ENCODE measurements around the gene SRR.

SRR gene

DNA sequence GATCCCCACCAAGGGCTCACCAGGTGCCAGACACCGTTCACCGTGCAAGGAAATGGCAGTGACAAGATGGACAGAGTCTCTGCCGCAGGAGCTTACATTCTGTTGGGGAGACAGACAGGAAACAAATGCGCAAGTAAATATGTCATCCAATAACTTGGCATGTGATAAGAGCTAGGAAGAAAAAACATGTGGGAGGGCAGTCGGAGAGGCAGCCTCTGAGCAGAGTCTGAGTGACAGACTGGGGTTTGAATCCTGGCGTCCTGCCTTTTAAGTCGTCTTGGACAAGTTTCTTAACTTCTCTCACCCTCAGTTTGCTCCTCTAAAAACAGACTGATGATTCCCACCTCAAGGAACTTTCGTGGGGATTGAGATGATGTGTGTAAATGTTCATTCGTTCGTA, 40.8 kb downstream of the SRR start:
- peaks cover 7% of the 10 kb centered on the region for H3K36me3 Mint-ChIP-seq (ENCODE audit: low read depth)
- no peak for DNase-seq
- H3K4me1 Mint-ChIP-seq, result peaks cover 12% of the 10 kb centered on the region
- ATAC-seq, result no peak
- H3K27me3 Mint-ChIP-seq, result no peaks in the 10 kb centered on the region
- H3K4me3 Mint-ChIP-seq, result no peak overlapping the region
- no peaks in the 10 kb centered on the region for H3K9me3 Mint-ChIP-seq
- no peak overlapping the region for H3K27ac Mint-ChIP-seq

DNA sequence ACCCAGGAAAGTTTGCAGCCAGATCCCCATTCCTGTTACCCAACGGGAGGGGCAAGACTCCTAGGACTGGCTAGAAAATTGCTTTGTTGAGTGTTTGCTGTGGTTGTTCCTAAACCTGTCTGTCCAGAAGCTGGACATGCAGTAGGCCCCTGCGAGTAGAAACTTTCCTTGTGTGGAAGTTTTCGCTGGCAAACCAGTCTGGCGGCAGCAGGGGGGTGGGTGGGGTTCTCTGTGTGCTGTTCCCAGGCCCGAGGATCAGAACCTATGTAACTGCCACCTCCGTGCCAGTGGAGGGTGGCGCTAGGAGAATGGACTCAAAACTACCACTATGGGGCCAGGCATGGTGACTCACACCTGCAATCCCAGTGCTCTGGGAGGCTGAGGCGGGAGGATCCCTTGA, 42.7 kb downstream of the SRR start:
- ATAC-seq, result no peak

DNA sequence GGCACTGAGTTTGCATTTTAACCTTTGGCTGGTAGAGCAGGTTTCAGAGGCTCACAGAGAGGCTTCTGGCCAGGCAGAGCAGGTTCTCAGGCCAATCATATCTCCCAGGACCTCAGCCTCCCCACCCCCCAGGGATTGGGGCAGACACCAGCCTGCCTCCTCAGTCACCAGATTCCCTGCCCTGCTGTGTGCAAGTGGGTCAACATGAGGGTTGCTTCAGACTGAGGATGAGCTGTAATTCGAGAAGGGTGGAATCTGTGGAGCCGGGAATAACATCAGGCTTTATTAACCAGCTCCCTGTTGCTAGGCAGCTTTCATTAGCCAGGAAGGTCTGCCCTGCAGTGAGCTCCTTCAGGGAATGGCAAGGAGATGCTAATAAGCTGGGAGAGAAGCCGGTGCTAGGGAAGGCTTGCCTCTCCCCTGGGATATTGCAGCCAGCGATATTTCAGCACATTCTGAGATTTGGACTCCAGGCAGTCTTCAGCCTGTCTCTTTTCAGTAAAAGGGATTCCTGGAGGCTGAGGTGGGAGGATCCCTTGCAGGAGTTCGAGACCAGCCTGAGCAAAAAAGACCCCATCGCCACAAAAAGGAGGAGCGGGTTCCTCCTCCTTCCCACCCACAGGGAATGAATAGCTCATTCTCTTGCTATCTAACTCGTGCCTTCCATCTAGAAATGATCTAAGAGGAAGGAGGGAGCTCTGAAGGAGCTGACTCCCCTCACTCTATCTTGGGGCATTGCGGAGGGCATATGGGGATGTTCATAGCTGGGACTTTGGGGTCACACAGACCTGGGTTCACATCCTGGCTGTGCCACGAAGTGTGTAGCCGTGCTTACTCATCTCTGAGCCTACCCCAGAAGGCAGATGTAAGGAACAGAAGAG, 44.3 kb downstream of the SRR start:
- DNase-seq (no peak), ATAC-seq (no peak)
- Mint-ChIP-seq H3K27me3 (no peaks in the 10 kb centered on the region), H3K4me3 (no peak overlapping the region), H3K27ac (no peak overlapping the region), H3K36me3 (ENCODE audit: low read depth) (peaks cover 3% of the 10 kb centered on the region), H3K4me1 (peaks cover 10% of the 10 kb centered on the region), H3K9me3 (no peaks in the 10 kb centered on the region)

More for the DNA sequence above, 42.7 kb downstream of the SRR start:
- Mint-ChIP-seq H3K4me1 (peaks cover 12% of the 10 kb centered on the region), H3K27ac (no peak overlapping the region), H3K9me3 (no peaks in the 10 kb centered on the region), H3K4me3 (no peak overlapping the region), H3K36me3 (ENCODE audit: low read depth) (peaks cover 7% of the 10 kb centered on the region), H3K27me3 (no peaks in the 10 kb centered on the region)
- DNase-seq, result no peak

DNA sequence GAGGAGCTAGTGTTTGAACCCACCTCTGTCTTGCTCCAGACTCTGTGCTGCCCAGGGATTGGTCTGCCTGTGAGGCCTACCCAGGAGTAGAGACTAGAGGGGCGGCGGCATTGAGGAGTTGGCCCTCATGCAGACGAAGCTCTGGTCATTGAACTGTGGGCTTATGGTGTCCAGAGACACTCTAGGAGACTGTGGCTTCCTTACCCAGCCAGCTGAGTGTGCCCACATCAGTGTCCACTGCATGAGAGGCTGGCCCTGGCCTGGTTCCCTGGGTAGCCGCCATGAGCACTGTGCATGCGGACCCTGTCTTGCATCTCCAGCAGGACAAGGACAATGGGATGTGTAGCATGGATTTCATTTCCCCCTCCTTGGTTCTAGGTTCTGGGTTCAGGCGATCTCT, 47.5 kb downstream of the SRR start:
- Mint-ChIP-seq H3K9me3 (no peaks in the 10 kb centered on the region), H3K4me1 (peaks cover 17% of the 10 kb centered on the region), H3K36me3 (ENCODE audit: low read depth) (no peaks in the 10 kb centered on the region), H3K27ac (no peak overlapping the region), H3K27me3 (no peaks in the 10 kb centered on the region), H3K4me3 (no peak overlapping the region)
- DNase-seq (no peak), ATAC-seq (no peak)

- Mint-ChIP-seq H3K27ac (no peak overlapping the region), H3K4me1 (peaks cover 17% of the 10 kb centered on the region), H3K9me3 (no peaks in the 10 kb centered on the region), H3K4me3 (no peak overlapping the region), H3K36me3 (ENCODE audit: low read depth) (no peaks in the 10 kb centered on the region), H3K27me3 (no peaks in the 10 kb centered on the region)
- ATAC-seq (no peak), DNase-seq (no peak)
Observed at GRCh38 chr17:2354311-2354710, 50.6 kb downstream of the SRR start.

DNA sequence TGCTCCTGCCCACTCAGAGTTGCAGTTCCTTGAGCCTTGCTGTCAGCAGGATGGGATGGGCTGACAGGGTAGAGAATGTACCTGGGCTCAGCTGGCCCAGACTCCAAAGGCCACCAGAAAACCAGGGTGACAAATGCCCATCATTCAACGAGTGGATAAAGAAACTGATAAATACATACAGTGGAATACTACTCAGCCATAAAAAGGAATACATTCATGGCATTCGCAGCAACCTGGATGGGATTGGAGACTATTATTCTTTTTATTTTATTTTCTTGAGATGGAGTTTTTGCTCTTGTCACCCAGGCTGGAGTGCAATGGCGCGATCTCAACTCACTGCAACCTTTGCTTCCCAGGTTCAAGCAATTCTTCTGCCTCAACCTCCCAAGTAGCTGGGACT, 53.5 kb downstream of the SRR start:
- Mint-ChIP-seq H3K9me3 (no peaks in the 10 kb centered on the region), H3K27ac (no peak overlapping the region), H3K4me3 (no peak overlapping the region), H3K36me3 (ENCODE audit: low read depth) (no peaks in the 10 kb centered on the region), H3K4me1 (peaks cover 17% of the 10 kb centered on the region), H3K27me3 (no peaks in the 10 kb centered on the region)
- DNase-seq, result no peak
- ATAC-seq, result no peak

DNA sequence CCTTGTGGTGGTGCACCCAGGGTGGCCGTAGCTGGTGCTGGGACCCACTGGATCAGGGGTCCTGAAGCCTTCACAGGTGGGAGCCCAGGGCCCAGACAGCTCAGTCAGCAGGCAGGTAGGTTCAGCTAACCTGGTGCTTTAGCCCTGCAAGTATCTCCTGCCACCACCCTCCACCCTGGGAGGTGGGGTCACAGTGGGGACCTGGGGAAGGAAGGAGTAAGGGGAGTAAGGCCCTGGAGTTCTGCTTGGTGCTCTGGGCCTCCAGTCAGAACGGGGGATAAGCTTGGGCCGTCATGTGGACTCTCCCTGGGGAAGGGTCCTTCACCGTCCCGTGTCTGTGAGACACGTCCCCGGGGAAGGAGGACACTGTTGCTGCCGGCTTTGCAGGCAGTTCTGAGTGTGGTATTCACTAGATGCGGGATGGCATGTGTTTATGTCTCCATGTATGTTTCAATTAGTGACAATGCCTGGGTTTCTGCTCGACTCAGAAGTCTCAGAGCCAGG, 54.2 kb downstream of the SRR start:
- DNase-seq (no peak), ATAC-seq (no peak)
- no peaks in the 10 kb centered on the region for H3K27me3 Mint-ChIP-seq
- H3K4me1 Mint-ChIP-seq, result peaks cover 16% of the 10 kb centered on the region
- no peak overlapping the region for H3K27ac Mint-ChIP-seq
- H3K4me3 Mint-ChIP-seq, result no peak overlapping the region
- peaks cover 2% of the 10 kb centered on the region for H3K36me3 Mint-ChIP-seq (ENCODE audit: low read depth)
- H3K9me3 Mint-ChIP-seq, result no peaks in the 10 kb centered on the region

DNA sequence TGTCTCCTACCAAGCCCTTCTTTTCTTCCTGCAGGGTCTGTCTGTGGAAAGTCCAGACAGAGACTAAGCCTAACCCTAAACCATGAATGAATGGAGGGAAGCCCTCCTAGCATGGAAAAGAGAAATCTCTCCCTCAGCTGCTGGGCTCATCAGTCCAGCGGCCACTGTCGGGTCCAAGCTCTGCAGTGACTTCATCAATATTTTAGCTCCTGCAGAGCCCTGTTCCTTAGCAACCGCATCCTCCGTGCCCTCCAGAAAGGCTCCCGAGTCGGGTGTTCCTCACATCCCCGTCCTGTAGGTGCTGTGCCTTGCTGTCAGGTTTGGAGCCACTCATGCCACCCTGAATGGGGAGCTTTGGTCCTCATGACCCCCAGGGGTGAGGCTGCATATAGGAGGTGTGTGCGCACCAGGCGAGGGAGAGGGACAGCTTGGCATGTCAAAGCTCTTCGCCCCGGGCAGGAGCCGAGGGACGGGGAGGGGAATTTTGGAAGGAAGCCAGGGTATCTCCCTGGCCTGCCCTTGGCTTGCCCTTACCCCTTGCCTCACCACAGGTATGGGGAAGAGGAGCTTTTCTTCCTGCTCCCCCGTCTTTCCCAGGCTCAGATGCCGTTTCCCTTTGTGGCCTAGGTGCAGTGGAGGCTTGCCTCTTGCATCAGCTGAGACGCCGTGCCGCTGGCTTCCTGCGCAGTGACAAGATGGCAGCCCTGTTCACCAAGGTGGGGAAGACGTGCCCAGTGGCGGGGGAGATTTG, 57.4 kb downstream of the SRR start:
- DNase-seq (no peak), ATAC-seq (no peak)
- Mint-ChIP-seq H3K36me3 (ENCODE audit: low read depth) (peaks cover 2% of the 10 kb centered on the region), H3K4me1 (no peaks in the 10 kb centered on the region), H3K9me3 (no peaks in the 10 kb centered on the region), H3K4me3 (no peak overlapping the region), H3K27ac (no peak overlapping the region), H3K27me3 (no peaks in the 10 kb centered on the region)

DNA sequence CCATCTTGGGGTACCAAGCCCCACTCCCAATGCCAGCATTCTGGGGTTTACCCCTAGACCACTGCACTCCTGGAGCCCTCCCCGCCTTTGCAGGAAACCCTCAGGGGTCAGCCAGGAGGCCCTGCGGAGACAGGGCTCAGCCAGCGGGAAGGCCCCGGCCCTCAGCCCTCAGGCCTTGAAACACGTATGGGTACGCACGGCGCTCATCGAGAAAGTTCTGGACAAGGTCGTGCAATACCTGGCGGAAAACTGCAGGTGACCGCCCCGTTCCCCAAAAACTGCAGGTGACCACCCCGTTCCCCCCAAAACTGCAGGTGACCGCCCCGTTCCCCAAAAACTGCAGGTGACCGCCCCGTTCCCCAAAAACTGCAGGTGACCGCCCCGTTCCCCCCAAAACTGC, 58.3 kb downstream of the SRR start:
- H3K27ac Mint-ChIP-seq, result no peak overlapping the region
- ATAC-seq (no peak), DNase-seq (no peak)
- H3K27me3 Mint-ChIP-seq, result no peaks in the 10 kb centered on the region
- H3K4me3 Mint-ChIP-seq, result no peak overlapping the region
- H3K9me3 Mint-ChIP-seq, result no peaks in the 10 kb centered on the region
- H3K4me1 Mint-ChIP-seq, result no peaks in the 10 kb centered on the region
- H3K36me3 Mint-ChIP-seq (ENCODE audit: low read depth), result peaks cover 2% of the 10 kb centered on the region

DNA sequence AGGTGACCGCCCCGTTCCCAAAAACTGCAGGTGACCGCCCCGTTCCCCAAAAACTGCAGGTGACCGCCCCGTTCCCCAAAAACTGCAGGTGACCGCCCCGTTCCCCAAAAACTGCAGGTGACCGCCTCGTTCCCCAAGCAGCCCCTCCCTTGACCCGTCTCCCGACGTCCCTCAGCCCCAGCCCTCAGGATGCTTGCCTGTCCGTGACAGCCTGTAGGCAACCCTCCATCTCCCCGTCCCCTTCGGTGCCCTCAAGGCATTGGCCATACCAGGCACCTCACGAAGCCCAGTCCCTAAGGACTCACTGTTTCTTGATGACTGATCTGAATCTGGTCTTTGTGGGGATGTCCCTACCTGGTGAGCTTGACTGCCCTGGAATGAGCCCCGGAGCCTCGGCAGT, 58.7 kb downstream of the SRR start:
- peaks cover 2% of the 10 kb centered on the region for H3K36me3 Mint-ChIP-seq (ENCODE audit: low read depth)

DNA sequence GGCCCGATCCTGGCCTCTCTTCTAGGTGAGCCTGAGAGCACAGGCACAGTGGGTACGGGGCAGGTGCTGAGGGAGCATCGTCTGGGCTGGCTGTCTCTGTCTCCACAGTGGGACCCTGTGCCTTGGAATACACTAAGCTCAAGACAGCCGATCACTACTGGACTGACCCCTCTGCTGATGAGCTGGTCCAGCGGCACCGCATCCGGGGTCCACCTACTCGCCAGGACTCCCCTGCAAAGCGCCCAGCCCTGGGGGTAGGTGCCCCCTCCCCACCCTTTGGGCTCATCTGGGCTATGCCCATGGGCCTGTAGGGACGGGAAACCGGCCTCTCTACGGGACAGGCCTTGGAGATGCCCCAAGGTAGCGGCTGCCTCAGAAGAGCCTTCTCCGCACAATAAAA, 59.1 kb downstream of the SRR start:
- ATAC-seq (no peak), DNase-seq (no peak)
- Mint-ChIP-seq H3K9me3 (no peaks in the 10 kb centered on the region), H3K27ac (no peak overlapping the region), H3K36me3 (ENCODE audit: low read depth) (peaks cover 2% of the 10 kb centered on the region), H3K27me3 (no peaks in the 10 kb centered on the region), H3K4me3 (no peak overlapping the region), H3K4me1 (no peaks in the 10 kb centered on the region)

More for the DNA sequence above, 58.7 kb downstream of the SRR start:
- Mint-ChIP-seq H3K27me3 (no peaks in the 10 kb centered on the region), H3K27ac (no peak overlapping the region), H3K9me3 (no peaks in the 10 kb centered on the region), H3K4me1 (no peaks in the 10 kb centered on the region), H3K4me3 (no peak overlapping the region)
- ATAC-seq (no peak), DNase-seq (no peak)

- no peak overlapping the region for H3K27ac Mint-ChIP-seq
- H3K36me3 Mint-ChIP-seq (ENCODE audit: low read depth), result peaks cover 2% of the 10 kb centered on the region
- no peak overlapping the region for H3K4me3 Mint-ChIP-seq
- H3K9me3 Mint-ChIP-seq, result no peaks in the 10 kb centered on the region
- H3K27me3 Mint-ChIP-seq, result no peaks in the 10 kb centered on the region
- ATAC-seq, result no peak
- H3K4me1 Mint-ChIP-seq, result no peaks in the 10 kb centered on the region
- no peak for DNase-seq
Observed at GRCh38 chr17:2363318-2363717, 59.6 kb downstream of the SRR start.

GRCh38 chr17:2363851-2364762, 60.4 kb downstream of the SRR start:
- Mint-ChIP-seq H3K9me3 (no peaks in the 10 kb centered on the region), H3K4me1 (no peaks in the 10 kb centered on the region), H3K27me3 (no peaks in the 10 kb centered on the region), H3K27ac (no peak overlapping the region), H3K36me3 (ENCODE audit: low read depth) (peaks cover 2% of the 10 kb centered on the region), H3K4me3 (no peak overlapping the region)
- no peak for ATAC-seq
- DNase-seq, result no peak

DNA sequence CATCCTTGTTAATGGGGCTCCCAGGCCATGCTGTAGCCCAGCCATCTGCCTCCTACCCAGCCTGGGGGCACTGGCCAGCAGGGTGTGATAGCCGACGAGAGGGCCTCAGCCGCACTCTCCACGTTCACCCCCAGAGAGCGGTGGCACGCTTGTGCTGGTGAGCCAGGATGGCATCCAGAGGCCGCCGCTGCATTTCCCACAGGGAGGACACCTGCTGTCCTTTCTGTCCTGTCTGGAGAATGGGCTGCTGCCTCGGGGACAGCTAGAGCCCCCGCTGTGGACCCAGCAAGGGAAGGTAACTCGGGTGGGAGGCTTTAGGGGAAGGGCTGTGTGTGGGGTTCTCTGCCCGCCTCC, 61.0 kb downstream of the SRR start:
- H3K27me3 Mint-ChIP-seq, result no peaks in the 10 kb centered on the region
- H3K4me3 Mint-ChIP-seq, result no peak overlapping the region
- ATAC-seq (no peak), DNase-seq (no peak)
- no peaks in the 10 kb centered on the region for H3K4me1 Mint-ChIP-seq
- H3K9me3 Mint-ChIP-seq, result no peaks in the 10 kb centered on the region
- peaks cover 2% of the 10 kb centered on the region for H3K36me3 Mint-ChIP-seq (ENCODE audit: low read depth)
- no peak overlapping the region for H3K27ac Mint-ChIP-seq
